Right ventricle myocardium inferior (tissue), 1 donor: ENCODE results near the gene PSKH1. TPM values are rescaled to one million over a fixed set of nuclear protein-coding genes. Genes with fewer than 3 reads are reported as not detected.
A peak's percentile ranks its signal among the peaks of the same experiment; 100 is the strongest.

ENCODE experiments used
- ATAC-seq: fragments of 200-7000 bp; cut with Tn5 transposase; one replicate; pipeline ENCODE4 v1.9.1; 2020; ENCODE audit warnings: mild to moderate bottlenecking, moderate library complexity
- DNase-seq: peaks from one replicate; pipeline ENCODE4 v3.0.0; 2021; ENCODE audit errors: missing footprints
- intact Hi-C: fragments of 100-400 bp; cut with DNase I; formaldehyde crosslinking; loops from one replicate; pipeline ENCODE4 v1.11.0; 2022
- long read RNA-seq: library from polyadenylated mRNA; unstranded; transcript quantifications from one replicate; pipeline ENCODE4 v2.0.0, GENCODE V29; 2021
- total RNA-seq: library from RNA; stranded (reverse); fragmentation: NEBNext Ultra II Directional; extraction: Animal tissue kit (Norgen Biotek cat#: 25700); gene quantifications from one replicate; pipeline ENCODE4 v1.2.1, GENCODE V29; 2021
- donor health status: DM: no; HTN: yes; CAD: no; lungs with severe emphysema.

PSKH1 gene
- 18.1 TPM for total RNA-seq
- long read RNA-seq, partial matches to known transcripts = 0 of 4 reads
- long read RNA-seq, other reads (novel, unspliced or antisense) = 3 of 4 reads

DNA sequence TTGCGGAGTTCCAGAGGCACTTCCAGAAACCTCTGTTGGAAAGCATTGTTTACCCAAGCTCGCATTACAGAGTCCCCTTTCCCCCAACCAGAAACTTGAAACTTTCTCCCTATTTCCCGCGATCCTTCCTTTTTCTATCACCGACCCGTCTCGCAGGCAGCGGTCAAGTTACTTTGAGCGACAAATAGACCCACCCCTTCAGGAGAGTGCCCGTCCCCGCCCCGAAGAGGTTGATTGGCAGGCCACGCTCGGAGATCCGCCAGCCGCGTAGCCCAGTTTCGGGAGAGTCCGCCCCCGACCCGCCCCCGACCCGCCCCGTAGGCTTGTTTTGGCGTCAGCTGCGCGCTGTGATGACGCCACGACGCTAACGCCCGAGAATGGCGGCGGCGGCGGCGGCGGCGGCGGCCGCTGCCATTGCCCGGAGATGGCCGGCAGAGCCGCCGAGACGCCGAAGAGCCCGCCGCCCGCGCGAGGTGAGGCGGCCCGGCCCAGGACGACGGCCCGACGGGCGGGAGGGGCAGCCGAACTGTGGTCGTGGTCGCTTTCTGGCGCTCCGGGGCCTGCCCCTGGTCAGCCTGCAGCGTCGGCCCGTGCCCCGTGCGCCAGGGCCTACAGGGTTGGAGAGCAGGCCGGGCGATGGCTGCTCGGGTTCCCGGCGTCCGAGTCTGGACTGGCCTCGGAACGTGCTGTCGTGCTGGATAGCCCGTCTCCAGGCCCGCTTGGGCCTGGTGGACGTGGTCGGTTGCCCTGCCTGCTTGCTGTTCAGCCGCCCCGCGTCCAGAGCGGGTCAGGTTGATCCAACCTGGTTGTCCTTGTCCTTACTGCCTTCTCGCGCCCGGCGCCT is at the start of gene PSKH1:
Gene PSKH1, plus strand, starts transcription at position 356 of the 844 bp plus-strand sequence. CDS start 15,496 bp downstream, outside the sequence.
- intact Hi-C loops = loop anchor here (2.0 kb wide), 1 partner anchor 130 kb away; the partner anchor contains the start of genes DDX28 and DUS2
- DNase-seq (peak; percentile 98), ATAC-seq (peak; percentile 98)

DNA sequence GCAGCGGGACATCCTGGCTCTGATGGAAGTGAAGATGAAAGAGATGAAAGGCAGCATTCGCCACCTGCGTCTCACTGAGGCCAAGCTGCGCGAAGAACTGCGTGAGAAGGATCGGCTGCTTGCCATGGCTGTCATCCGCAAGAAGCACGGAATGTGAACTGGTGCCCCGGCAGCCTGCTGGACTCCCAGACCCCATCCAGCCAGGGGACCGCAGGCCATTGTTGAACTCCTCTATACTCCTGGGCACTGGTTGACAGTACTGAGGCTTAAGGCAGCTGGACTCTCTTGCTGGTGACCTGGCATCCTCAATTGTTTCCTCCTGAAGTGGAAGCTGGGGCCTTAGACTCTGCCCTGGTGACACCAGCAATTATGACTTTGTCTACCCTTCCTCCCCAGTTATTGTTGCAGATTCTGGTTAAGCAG is 49.7 kb upstream of the PSKH1 start:
- ATAC-seq (no peak), DNase-seq (no peak)
- intact Hi-C loops = no loop called here

DNA sequence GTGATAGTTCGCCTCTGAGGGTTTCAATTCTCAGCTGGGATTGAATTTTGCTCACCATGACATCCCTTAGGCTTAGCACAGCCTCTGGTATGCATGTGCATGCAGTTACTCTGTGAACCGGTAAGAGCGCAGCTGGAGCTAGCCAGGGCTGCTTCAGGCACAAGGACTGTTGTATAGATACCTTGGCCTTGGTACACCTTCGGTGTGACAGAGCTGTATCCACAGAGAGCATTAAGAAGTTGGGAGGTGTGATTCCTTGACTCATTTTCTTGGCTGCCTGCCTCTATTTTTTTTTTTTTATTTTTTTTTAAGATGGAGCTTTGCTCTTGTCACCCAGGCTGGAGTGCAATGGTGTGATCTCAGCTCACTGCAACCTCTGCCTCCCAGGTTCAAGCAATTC is 48.6 kb upstream of the PSKH1 start:
- DNase-seq (no peak), ATAC-seq (no peak)
- intact Hi-C loops = no loop called here

DNA sequence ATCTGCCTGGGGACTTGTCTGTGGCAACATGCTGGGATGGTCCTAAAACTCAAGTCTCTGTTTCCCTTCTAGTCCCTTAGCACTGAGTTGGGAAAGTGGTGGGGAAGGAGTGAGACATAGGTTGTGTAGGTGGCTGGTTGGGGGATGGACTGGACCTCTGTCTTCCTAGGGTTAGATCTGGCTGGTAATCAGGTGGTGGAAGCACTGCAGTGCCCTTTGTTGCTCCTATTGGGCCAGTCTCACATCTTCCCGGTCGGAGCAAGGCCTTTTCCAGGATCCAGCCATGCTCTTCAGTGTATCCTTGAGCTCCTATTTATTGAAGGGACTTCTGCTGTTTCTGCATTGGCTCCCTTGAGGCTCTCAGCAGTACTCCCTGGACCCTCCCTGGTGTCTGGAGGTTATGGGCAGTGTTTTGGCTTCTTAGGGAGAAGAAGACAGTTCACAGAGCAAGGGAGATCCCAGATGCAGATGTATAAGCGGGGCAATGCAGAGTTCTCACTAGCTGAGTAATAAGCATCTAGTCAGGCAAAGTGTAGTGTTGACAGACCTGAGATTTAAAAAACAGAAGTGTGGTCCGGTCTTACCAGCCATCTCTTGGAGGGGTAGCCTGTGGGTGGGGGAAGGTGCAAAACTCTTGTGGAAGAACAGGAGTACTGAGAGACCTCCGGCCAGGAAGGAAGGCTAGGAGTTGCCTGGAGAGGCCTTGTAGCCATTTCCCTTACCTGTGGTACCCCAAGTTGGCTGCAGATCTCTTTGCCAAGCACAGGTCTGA is 47.6 kb upstream of the PSKH1 start:
- no peak for ATAC-seq
- intact Hi-C loops = loop anchor here (2.0 kb wide), 2 partner anchors 27 to 39 kb away; partner anchors contain the start of genes EDC4, RANBP10 and TSNAXIP1
- DNase-seq = no peak

DNA sequence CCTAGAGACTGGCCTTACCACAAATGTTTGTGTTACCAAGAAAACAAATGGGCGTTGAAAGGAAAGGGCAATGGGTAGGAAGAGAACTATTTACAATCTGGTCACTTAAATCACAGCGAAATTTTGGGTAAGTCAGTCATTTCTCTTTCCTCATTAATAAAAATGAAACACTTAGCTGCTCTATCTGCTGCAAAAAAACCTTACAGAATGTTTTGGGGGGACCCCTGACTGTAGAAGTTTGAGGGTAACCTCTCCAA is 47.1 kb upstream of the PSKH1 start:
- no peak for ATAC-seq
- no peak for DNase-seq
- intact Hi-C loops = loop anchor here (2.0 kb wide), 2 partner anchors 27 to 39 kb away; partner anchors contain the start of genes EDC4, RANBP10 and TSNAXIP1

DNA sequence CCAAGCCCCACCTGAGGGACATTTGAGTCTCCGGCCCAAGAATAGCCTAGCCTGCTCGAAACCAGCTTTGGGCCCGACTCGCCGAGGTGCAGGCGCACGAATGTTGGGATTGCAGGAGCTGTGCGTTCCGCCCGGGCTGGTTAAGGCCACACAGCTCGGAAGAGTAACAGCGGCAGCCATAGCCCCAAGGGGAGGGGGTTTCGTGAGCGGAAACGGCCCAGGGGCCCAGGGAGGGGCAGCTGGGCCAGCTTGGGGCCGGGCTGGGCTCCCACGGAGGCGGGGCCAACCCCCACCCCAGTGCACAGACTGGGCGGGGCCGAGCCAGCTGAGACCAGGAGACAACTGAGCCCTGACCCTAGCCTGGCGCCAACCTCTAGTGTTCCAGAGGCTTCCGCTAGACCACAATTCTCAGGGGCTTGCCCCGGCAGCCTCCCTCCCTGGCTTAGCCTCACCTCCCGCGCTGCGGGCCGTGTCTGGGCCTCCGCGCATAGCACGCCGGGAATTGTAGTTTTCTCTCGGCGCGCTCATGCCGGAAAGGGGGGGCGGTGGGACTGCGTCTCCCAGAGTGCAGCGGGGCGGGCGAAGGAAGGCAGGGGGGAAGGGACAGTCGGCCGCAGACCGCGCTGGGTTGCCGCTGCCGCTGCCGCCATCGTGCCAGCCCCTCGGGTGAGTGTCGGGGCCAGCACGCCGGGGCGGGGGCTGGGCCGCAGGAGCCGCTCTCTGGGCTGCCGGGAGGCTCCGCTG is 46.6 kb upstream of the PSKH1 start, which contains the start of gene NUTF2:
Gene NUTF2, plus strand, starts transcription at position 614 of the 744 bp plus-strand sequence. CDS start 18,198 bp downstream, outside the sequence.
- peak; percentile 98 for DNase-seq

DNA sequence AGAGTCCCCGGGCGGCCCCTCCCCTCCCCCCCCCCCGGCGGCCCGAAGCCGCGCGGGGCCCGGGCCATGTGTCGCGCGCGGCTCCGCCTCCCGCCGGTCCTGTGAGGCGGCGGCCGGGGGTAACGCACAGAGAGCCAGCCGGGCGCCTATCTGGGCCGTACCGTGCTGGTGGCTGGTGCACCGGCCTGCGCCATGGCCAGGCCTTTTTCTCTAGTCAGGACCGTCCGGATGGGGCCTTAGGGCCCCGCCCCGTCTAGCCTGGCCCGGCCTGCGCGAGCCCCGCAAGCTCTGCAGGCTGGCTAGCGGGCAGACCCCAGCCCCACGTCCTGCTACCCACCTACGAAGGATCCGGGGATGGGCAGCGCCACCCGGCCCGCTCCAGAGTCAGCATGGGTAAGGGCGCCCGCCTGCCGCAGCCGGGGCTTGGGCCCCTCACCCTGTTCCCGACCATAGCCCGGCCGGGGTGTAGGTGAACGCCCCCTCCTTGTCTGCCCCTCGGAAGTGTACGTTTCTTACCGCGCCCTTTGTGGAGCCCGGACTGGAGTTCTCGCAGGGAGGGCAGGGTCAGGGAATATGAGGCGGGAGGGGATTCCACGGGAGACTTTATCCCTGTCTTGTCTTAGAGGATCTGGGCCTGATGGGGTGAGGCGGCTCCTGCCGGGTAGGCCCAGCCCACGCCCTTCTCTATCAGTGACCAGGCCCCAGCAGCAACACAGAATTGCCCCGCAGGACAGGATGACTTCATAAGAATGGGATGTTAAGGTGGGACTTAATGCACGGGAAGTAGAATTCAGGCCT is 45.8 kb upstream of the PSKH1 start, which contains the start of gene CENPT:
Gene CENPT, minus strand, starts transcription at position 630 of the 798 bp plus-strand sequence. CDS start 13,834 bp downstream, outside the sequence.
- intact Hi-C loops = loop anchor here (1.0 to 2.0 kb wide), 3 partner anchors 16 to 40 kb away; partner anchors contain the start of genes EDC4, RANBP10 and TSNAXIP1
- peak; percentile 62 for ATAC-seq
- peak; percentile 89 for DNase-seq

More for the DNA sequence above, 46.6 kb upstream of the PSKH1 start, which contains the start of gene NUTF2:
- intact Hi-C loops = loop anchor here (1.0 to 2.0 kb wide), 3 partner anchors 17 to 40 kb away; partner anchors contain the start of genes EDC4, RANBP10 and TSNAXIP1
- ATAC-seq = peak; percentile 88

DNA sequence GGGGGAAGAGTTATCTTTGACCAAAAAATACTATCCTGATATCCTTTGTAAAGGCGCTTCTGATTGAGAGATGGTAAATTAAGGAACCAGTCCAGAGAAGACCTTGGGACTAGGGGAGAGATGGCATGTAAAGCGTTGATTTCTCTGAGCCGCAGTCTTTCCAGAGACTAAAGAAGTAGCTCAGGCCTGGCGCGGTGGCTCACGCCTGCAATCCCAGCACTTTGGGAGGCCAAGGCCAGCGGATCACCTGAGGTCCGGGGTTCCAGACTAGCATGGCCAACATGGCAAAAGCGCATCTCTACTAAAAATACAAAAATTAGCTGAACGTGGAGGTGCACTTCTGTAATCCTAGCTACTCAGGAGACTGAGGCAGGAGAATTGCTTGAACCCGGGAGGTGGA is 44.9 kb upstream of the PSKH1 start:
- intact Hi-C loops = no loop called here
- ATAC-seq (no peak), DNase-seq (peak; percentile 11)

DNA sequence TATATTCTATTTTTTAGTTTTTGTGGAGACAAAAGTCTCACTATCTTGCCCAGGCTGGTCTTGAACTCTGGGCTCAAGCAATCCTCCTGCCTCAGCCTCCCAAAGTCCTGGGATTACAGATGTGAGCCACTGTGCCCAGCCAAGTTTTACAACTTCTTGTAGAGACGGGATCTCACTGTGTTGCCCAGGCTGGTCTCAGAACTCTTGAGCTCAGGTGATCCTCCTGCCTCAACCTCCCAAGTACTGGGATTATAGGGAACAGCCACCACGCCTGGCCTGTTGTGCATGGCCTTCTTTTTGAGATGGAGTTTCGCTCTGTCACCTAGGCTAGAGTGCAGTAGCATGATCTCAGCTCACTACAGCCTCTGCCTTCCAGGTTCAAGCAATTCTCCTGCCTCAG is 39.4 kb upstream of the PSKH1 start:
- intact Hi-C loops = no loop called here
- no peak for DNase-seq
- no peak for ATAC-seq

DNA sequence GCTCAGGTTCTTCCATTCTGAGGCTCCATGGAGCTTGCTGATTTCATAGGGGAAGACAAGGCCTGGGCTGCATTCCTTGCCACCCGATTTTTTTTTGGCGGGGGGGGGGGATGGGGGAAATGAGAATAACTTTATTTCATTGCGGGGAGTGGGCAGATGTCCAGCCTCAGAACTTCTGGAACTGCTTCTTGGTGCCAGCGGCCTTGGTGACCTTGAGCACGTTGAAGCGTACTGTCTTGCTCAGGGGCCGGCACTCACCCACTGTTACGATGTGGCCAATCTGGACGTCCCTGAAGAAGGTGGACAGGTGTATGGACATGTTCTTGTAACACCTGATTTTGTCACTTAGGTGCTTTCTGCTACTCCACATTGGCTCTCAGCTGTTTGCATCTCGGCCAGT is 37.3 kb upstream of the PSKH1 start:
- intact Hi-C loops = no loop called here
- DNase-seq = no peak
- no peak for ATAC-seq

DNA sequence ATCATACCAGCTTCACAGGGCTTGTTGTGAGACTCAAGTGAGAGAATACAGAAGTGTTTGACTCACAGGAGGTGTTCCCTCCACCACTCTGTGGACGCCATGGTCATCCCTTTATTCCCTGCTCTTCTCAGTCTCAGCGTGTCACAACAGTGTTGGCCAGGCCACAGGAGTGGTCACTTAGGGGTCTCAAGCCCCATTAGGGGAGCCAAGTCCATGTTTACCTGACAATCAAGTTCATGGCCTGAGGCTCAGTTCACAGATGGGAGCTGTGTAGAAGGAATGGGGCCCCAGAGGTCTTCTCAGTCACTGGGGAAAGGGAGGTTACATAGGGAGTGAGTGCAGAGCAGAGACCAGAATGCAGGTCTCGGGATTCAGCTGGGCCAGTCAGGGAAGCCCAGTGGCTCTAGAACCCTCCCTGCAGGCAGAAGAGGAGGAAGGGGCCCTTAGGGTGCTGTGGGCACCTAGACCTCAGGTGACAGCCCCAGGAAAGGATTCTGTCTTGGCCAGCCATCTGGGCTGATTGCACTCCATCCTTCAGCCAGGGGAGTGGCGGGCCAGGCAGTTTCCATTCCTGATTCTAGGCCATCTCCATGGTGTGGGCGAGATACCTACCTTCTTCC is 36.0 kb upstream of the PSKH1 start:
- DNase-seq = no peak
- intact Hi-C loops = no loop called here
- no peak for ATAC-seq

DNA sequence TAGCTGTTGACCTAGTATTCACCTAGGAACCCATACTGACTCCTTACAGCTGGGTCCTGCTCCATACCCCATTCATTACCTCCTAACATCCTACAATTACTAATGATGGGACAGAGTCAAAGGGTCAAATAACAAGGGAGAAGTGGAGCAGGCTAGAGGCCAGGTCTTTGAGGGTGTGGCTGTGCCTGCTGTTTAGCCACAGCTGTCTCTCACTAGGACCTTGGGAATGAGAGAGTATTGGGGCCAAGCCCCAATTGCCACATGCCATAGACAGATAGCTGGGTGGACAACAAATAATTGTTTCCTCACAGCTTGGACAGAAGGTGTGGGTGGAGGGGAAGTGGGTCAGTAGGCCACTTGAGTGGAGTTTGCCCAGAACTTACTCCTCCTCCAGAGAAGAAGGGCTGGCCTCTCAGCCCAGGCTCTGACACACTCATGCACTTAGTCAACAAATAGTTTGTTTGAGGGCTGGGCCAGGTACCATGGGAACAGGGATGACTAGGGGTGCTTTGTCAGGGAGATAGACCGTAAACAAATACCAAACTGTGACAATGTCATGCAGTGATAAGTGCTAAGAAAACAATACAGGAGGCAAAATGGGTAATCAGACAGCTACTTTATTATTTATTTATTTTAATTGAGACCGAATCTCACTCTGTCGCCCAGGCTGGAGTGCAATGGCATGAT is 35.4 kb upstream of the PSKH1 start:
- intact Hi-C loops = no loop called here
- ATAC-seq (peak; percentile 93), DNase-seq (peak; percentile 69)

DNA sequence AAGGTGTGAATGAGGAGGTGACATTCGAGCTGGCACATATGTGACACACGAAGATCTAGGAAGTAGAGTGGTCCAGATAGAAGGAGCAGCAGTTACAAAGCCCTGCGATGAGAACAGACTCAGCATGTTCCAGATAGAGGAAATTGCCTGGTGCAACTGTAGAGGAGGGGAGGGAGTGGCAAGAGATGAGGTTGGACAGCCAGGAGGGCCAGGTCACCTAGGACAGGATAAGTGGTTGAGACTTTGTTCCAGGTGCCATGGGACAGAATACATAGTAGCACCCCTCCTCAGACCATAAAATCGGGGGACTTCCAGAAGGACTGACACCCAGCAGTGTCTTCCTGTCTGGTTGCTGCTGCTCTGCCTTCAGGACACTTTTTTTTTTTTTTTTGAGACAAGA is 34.6 kb upstream of the PSKH1 start:
- intact Hi-C loops = no loop called here
- DNase-seq (peak; percentile 13), ATAC-seq (peak; percentile 46)

DNA sequence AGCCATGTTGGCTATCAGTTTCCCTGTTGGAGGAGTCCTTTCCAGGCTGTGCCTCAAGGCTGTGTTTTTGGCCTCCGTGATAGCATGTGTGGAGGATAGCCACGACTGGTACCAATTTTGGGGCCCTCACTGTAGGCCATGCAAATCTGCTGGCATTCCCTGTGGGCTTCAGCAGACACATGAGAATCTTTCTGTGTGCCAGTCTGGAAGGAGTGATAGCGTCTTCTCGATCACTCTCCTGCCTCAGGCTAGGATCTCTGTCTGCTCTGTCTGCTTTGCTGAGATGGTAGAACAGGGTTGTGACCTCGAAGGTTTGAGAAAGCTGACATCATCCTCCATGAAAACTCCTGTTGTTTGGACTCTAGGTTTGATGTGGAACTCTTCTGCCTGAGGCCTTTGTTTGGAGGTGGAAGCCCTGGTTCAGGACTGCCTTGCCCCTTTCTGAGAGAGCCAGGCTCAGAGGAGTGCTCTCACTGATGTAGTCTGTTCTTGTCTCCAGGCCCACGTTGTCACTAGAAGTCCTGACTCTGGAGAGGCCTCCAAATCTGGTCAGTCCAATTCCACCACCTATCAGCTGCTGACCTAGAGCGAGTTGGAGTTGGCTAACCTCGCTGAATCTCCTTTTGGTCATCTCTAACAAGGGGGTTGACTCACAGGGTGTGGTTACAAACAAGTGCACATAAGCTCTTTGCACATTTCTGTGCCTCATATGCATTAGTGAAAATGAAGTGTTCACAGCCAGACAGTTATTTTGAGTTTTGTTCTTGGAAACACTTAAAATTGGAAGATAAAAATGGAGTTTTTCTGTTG is 32.3 kb upstream of the PSKH1 start:
- no peak for DNase-seq
- ATAC-seq = no peak
- intact Hi-C loops = no loop called here

DNA sequence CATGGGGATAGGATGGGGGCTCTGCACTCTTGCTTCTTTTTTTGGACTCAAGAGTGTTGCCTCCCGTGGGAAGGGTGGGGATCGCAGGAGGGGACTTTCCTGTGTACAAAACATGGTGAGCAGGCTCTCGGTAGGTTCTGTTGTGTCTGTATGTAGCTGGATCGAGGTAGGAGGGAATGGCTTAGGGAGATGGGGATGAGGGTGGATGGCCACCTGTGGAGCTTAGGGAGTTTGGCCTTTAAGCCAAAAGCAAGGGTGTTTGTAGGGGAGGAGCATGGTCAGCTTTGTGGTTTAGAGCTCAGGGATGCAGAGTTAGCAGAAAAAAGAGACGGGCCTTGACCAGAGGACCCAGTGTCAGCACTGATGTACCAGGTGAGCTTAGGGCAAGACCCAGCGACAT is 31.2 kb upstream of the PSKH1 start:
- intact Hi-C loops = no loop called here
- ATAC-seq (no peak), DNase-seq (no peak)
